MM.1S (cell line): ENCODE measurements around the gene SLIT3.

Source experiments
- EZH2 ChIP-seq: fragments of 300-600 bp; sonication (generic); optimal IDR thresholded peaks from 2 replicates; pipeline ENCODE3; 2017; ENCODE audit warnings: low read depth, mild to moderate bottlenecking, antibody characterized with exemption, low read length, mixed read lengths
- TF ChIP-seq, protein P1 (sequence below): fragments of 300-600 bp; sonication (generic); IDR thresholded peaks from 2 replicates; pipeline ENCODE4 v1.5.1; 2016; ENCODE audit warnings: antibody characterized with exemption, low read length, mixed read lengths

GRCh38 chr5:168726342-168726741 lies 574.6 kb downstream of the SLIT3 start:
- TF ChIP-seq, protein P1, sequence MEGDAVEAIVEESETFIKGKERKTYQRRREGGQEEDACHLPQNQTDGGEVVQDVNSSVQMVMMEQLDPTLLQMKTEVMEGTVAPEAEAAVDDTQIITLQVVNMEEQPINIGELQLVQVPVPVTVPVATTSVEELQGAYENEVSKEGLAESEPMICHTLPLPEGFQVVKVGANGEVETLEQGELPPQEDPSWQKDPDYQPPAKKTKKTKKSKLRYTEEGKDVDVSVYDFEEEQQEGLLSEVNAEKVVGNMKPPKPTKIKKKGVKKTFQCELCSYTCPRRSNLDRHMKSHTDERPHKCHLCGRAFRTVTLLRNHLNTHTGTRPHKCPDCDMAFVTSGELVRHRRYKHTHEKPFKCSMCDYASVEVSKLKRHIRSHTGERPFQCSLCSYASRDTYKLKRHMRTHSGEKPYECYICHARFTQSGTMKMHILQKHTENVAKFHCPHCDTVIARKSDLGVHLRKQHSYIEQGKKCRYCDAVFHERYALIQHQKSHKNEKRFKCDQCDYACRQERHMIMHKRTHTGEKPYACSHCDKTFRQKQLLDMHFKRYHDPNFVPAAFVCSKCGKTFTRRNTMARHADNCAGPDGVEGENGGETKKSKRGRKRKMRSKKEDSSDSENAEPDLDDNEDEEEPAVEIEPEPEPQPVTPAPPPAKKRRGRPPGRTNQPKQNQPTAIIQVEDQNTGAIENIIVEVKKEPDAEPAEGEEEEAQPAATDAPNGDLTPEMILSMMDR, result no peak
- no peak for TF ChIP-seq EZH2
